Stimulated activated CD8-positive, alpha-beta memory T cell treated with anti-CD3 and anti-CD28 coated beads, Interleukin-15, amount 100 ng/mL, for 48 hours (primary cell): ENCODE data around the gene GGN.
A peak's percentile ranks its signal among the peaks of the same experiment; 100 is the strongest.
"Not testable (repeated sequence)": the region's sequence is repeated elsewhere in the genome, so short reads cannot be mapped to it uniquely, and the experiment has no call there.

ENCODE experiments used
- DNase-seq, 2 donors: peaks; one replicate each; pipeline ENCODE4 v3.0.0-alpha.2; 2020; ENCODE audit warnings: low read depth in 2 of 2

The GGN gene

GRCh38 chr19:38411041-38411712 is 23.3 kb upstream of the GGN start:
- no peak for DNase-seq

GRCh38 chr19:38410407-38410806 is 22.6 kb upstream of the GGN start:
- not testable (repeated sequence) for DNase-seq

- no peak for DNase-seq
These were observed 21.8 kb upstream of the GGN start for GRCh38 chr19:38409631-38410133.

- DNase-seq, result no peak
These were observed 17.4 kb upstream of the GGN start for GRCh38 chr19:38405276-38405675.

- DNase-seq, result no peak
These were observed 17.0 kb upstream of the GGN start for GRCh38 chr19:38404858-38405257.

- peak; percentile 94 to 96 for DNase-seq
These were observed 15.3 kb upstream of the GGN start, which contains the start of gene FAM98C for GRCh38 chr19:38402967-38403674. TSS of gene FAM98C (plus strand) at chr19:38403093. CDS start at chr19:38403154, 61 bp downstream.

- no peak for DNase-seq
These were observed 14.8 kb upstream of the GGN start for GRCh38 chr19:38402623-38402966.

GRCh38 chr19:38401148-38401547 is 13.3 kb upstream of the GGN start:
- DNase-seq, result no peak

- no peak for DNase-seq
These were observed 12.5 kb upstream of the GGN start for GRCh38 chr19:38400361-38400760.

- no peak for DNase-seq
These were observed 11.7 kb upstream of the GGN start for GRCh38 chr19:38399537-38399936.

GRCh38 chr19:38399081-38399480 is 11.2 kb upstream of the GGN start:
- no peak for DNase-seq

- DNase-seq, result no peak
These were observed 7.7 kb upstream of the GGN start for GRCh38 chr19:38395381-38396114.

- peak; percentile 73 to 76 for DNase-seq
These were observed 6.7 kb upstream of the GGN start for GRCh38 chr19:38394488-38394887.

- DNase-seq, result no peak
These were observed 5.0 kb upstream of the GGN start for GRCh38 chr19:38392707-38393308.

GRCh38 chr19:38391911-38392464 is 4.2 kb upstream of the GGN start:
- no peak for DNase-seq

GRCh38 chr19:38389957-38390924 is 2.4 kb upstream of the GGN start:
- DNase-seq, result no peak

- DNase-seq, result no peak
These were observed 1.5 kb upstream of the GGN start for GRCh38 chr19:38389101-38389925.

- DNase-seq, result no peak
These were observed 691 bp upstream of the GGN start, which contains the start of gene SPRED3 for GRCh38 chr19:38388349-38389100. TSS of gene SPRED3 (plus strand) at chr19:38388697. CDS start at chr19:38390303, 1,606 bp downstream.
